Spinal cord (tissue), 10 donors: ENCODE results near the gene KRT2. TPM values are rescaled to one million over a fixed set of nuclear protein-coding genes. Genes with fewer than 3 reads are reported as not detected.

Experiments
- DNase-seq, 6 donors: peaks; one replicate each; pipeline versions ENCODE4 v3.0.0 to v3.0.0-alpha.2; 2013 to 2015; ENCODE audit warnings: low spot score in 6 of 6, low read depth in 4 of 6
- H3K27ac ChIP-seq: one replicate; pipeline ENCODE4 v1.5.1; 2013; ENCODE audit warnings: low read depth, low read length, control low read depth
- H3K27me3 ChIP-seq: one replicate; pipeline ENCODE4 v1.6.1; 2013; ENCODE audit warnings: low read length; ENCODE audit not compliant: control insufficient read depth, insufficient read depth
- H3K36me3 ChIP-seq: one replicate; pipeline ENCODE4 v1.6.1; 2013; ENCODE audit warnings: low read length; ENCODE audit not compliant: control insufficient read depth, insufficient read depth
- H3K4me1 ChIP-seq: one replicate; pipeline ENCODE4 v1.6.1; 2013; ENCODE audit warnings: low read length; ENCODE audit not compliant: control insufficient read depth, insufficient read depth
- H3K4me3 ChIP-seq: one replicate; pipeline ENCODE4 v1.5.1; 2013; ENCODE audit warnings: low read depth, low read length, control low read depth
- H3K9me3 ChIP-seq: one replicate; pipeline ENCODE4 v1.6.1; 2013; ENCODE audit warnings: low read length; ENCODE audit not compliant: control insufficient read depth, insufficient read depth
- WGBS: methylation state at CpG from one replicate; pipeline ENCODE4 v1.1.5; 2013; ENCODE audit warnings: missing lambda C conversion rate; ENCODE audit not compliant: insufficient coverage; 5-methylcytosine and 5-hydroxymethylcytosine counted together
- polyA plus RNA-seq, 2 donors: library from polyadenylated mRNA; unstranded; fragments of 120-200 nt; gene quantifications; one replicate each; pipeline ENCODE4 v1.2.1, GENCODE V29; 2013; ENCODE audit not compliant: insufficient read length in 2 of 2
- total RNA-seq, 2 donors: library from RNA; depleted of rRNA in 1 of 2; stranded (reverse); fragments of 120-200 nt in 1 of 2; fragments of >200 nt in 1 of 2; gene quantifications; one replicate each; pipeline versions ENCODE4 v1.2.3 to v1.2.4, GENCODE V29; 2013 to 2014
- donor health status: healthy.

Gene KRT2
- total and polyA plus RNA-seq, 4 donors, result 0.18 to 0.30 (median 0.25) TPM; not detected in 1

DNA sequence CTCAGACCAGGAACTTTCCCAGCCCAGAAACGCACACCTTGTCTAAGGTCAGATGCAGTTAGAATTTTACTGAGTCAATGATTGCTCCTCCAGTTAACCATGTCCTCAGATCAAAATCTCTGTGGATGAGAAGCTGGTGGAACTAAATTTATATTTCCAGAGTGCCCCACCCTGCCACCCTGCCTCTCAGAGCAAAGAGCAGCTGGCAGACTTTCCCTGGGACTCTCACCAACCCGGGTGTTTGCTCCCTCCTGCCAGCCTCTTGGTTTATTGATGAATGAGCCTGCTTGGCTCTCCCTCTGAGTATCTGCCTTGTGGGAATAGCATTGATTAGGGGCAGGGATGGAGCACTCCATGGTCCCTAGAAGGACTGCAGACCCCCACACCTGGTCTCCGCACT lies 34.1 kb upstream of the KRT2 start:
- Histone ChIP-seq H3K4me1 (peaks cover 8% of the 10 kb centered on the region), H3K9me3 (no peaks in the 10 kb centered on the region), H3K36me3 (no peaks in the 10 kb centered on the region), H3K4me3 (no peak overlapping the region), H3K27ac (no peak overlapping the region), H3K27me3 (no peaks in the 10 kb centered on the region)
- no peak for DNase-seq
- WGBS, result 92% methylated on average over 2 of the region's 3 CpGs

DNA sequence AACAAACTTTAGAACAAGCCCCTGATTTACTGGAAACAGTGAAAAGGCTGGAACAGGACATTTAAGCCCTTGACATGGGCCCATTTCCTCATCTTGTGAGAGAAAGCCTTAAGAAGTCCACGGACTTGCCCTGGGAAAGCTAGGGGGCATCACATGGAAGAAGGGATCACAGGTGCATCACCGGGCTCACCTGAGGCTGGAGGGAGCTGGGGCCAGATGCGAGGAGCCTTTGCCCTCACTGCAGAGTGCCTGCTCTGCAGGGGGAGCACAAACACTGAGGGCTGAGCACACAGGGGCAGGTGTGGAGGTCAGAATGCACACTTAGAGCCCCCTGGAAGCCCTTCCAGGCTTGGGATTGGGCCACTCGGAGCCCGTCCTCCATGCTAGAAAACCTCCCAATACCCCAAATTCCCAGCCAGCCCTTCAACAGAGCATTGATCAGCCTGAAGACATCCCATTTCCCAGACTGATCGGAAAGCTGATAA lies 33.4 kb upstream of the KRT2 start:
- peaks cover 2% of the 10 kb centered on the region for H3K4me1 ChIP-seq
- H3K27me3 ChIP-seq, result no peaks in the 10 kb centered on the region
- H3K27ac ChIP-seq, result no peak overlapping the region
- WGBS, result 77% methylated on average over 6 of the region's 6 CpGs
- H3K4me3 ChIP-seq, result no peak overlapping the region
- no peaks in the 10 kb centered on the region for H3K36me3 ChIP-seq
- H3K9me3 ChIP-seq, result no peaks in the 10 kb centered on the region
- DNase-seq, result no peak

DNA sequence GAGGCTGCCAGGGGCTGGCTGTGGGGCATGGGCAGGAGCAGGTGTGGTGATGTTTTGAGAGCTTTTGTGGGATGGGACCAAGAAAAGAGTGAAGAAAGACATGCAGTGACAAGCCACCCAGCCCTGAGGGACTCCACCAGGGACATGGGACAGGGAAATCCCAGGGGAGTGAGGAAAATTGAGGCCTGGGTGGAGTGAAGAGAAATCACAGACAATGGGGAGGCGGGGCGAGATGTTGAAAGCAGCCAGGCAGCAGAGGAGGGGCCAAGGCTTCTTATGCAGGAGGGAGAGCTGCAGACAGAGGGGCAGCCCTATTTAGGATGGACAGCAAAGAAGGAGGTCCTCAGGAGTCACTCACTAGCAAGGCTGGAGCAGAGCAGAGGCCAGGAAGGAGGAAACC lies 32.4 kb upstream of the KRT2 start:
- Histone ChIP-seq H3K27ac (no peak overlapping the region), H3K4me1 (no peaks in the 10 kb centered on the region), H3K36me3 (no peaks in the 10 kb centered on the region), H3K4me3 (no peak overlapping the region), H3K27me3 (no peaks in the 10 kb centered on the region), H3K9me3 (no peaks in the 10 kb centered on the region)
- WGBS, result 83% methylated on average over 2 of the region's 2 CpGs
- DNase-seq, result no peak

DNA sequence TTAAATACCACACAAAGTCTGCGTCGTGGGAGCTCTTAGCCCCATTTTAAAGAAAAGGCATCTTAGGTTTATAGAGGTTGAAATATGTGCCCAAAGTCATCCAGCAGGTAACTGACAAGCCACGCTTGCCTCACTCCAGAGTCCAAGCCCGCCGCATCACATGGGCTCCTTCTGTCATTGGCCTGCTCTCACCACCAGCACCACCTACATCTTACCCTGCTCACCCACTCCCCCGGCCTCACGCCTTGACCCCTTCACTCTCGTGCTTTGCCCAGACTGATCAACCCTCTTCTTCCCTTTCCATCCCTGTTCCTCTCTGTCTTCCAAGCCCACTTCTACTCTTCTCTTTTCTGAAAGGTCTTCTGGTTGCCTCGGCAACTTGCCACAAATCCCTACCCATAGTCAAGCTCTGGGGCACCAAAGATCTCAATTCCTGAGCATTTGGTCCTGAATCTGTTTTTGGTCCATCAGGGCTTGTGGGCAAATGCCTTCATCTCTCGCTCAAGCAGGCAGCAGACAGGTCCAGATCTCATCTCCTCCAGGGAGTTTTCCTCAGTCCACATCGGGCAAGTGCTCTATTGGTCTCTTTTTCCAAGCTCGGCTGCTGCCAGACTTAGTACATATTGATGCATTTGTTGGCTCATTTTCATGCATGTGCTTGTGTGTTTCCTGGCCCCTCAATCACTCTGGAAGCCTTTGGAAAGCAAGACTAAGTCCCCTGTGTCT lies 31.7 kb upstream of the KRT2 start:
- H3K27me3 ChIP-seq, result no peaks in the 10 kb centered on the region

DNA sequence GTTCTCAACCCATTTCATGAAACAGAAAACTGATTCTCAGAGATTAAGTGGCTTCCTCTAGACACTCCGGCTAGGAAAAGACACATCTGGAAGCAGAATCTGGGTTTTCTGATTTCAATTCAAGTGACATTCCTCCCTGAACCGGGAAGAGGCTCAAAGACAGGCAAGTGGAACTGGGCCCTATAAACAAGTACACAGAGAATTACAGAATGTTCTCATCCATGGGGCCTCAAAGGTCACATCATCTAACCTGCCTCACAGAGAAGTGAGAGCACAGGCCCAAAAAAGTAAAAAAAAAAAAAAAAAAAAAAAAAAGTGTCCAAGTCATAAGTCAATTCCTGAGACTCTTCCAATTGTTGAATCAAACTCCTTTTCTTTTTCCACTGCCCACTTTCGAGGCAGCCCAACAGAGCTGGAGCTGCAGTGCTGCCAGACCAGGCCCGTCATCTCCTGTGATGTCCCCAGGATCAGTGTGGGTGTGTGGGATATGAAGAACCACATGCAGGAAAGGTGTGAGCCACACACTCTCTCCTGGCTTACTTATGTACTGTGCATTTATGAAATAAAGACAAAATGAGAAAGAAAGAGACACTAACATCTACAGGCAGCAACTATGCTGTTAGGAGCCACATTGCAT lies 31.0 kb upstream of the KRT2 start:
- 76% methylated on average over 3 of the region's 4 CpGs for WGBS

More for the DNA sequence above, 31.7 kb upstream of the KRT2 start:
- Histone ChIP-seq H3K27ac (no peak overlapping the region), H3K36me3 (no peaks in the 10 kb centered on the region), H3K9me3 (no peaks in the 10 kb centered on the region), H3K4me1 (no peaks in the 10 kb centered on the region), H3K4me3 (no peak overlapping the region)
- 83% methylated on average over 10 of the region's 12 CpGs for WGBS
- no peak for DNase-seq

DNA sequence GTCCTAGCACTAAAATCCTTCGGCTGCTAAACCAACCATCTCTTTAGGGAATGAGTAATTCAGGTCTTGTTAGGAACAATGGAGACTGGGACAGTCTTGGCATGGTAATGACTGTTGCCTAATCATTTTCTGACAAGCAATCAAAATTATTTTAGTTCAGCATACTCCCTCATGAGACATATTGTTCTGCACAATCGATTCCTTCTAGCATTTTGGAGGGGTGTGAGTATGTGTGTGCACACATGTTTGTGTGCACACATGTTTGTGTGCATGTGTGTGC lies 30.3 kb upstream of the KRT2 start:
- DNase-seq, result no peak
- Histone ChIP-seq H3K9me3 (no peaks in the 10 kb centered on the region), H3K4me3 (no peak overlapping the region), H3K27ac (no peak overlapping the region), H3K27me3 (no peaks in the 10 kb centered on the region), H3K4me1 (no peaks in the 10 kb centered on the region), H3K36me3 (no peaks in the 10 kb centered on the region)
- WGBS, result no CpG with 5 or more reads among the region's 2 CpGs

More for the DNA sequence above, 31.0 kb upstream of the KRT2 start:
- no peak overlapping the region for H3K27ac ChIP-seq
- H3K36me3 ChIP-seq, result no peaks in the 10 kb centered on the region
- H3K4me1 ChIP-seq, result no peaks in the 10 kb centered on the region
- no peaks in the 10 kb centered on the region for H3K9me3 ChIP-seq
- DNase-seq, result no peak
- H3K27me3 ChIP-seq, result no peaks in the 10 kb centered on the region
- no peak overlapping the region for H3K4me3 ChIP-seq

DNA sequence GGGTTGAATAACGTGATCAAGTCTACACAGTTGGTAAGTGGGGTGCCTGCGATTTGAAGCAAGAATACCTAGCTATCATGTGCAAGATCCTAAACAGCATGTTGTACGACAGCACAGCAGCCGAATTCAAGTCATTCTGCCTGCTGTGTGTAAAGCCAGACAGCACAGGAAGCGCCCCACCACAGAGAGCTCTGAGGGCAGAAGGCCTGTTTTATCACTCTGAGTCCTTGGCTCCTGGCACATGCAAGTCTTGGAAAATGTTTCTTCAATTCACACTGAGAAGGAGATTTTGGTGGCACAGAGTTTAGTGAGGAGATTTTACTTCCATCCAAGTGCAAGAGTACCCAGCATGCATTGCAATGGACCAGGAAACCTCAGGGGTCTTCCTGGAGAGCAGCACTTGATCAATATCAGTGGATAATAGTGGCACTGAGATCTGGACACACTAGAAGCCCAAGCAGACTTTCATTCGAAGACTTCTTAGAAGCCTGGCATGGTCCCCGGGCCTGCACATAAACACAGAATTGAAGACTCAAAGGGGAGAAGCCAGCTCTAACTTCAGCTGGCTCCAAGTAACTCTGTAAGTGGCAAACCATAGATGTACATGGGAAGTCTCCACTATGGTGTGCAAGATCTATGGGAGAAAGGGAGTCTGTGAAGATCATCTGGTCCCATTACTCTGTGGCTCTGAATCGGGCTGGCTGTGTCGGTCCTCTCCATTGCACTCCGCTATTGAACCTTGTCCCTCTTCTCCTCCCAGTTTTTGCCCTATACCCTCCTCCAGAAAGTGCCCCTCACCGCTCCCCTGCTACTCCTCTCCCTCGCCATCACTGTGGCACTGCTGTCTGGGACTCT lies 29.7 kb upstream of the KRT2 start:
- Histone ChIP-seq H3K9me3 (no peaks in the 10 kb centered on the region), H3K27me3 (no peaks in the 10 kb centered on the region), H3K36me3 (no peaks in the 10 kb centered on the region), H3K4me1 (no peaks in the 10 kb centered on the region), H3K27ac (no peak overlapping the region), H3K4me3 (no peak overlapping the region)
- WGBS, result 84% methylated on average over 6 of the region's 12 CpGs
- no peak for DNase-seq

DNA sequence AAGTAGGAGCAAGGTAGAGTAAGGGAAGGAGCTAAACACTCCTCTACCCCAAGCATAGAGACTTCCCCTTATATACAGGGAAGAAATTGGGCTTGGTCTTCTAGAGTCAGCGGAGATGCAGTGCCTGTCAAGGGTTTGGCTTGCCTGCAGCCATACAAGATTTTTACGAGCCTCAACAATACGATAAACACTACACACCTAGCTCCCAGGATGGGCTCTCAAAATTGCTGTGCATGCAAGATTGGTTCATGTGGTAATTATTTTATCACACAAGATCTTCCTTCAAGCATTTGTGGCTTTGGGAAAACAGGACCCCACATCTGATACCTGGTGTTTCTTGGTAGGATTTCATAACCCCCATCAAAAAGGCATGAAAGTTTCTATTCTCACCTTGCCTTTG lies 28.4 kb upstream of the KRT2 start, which contains the start of gene KRT1:
Gene KRT1 (minus strand): TSS at position 45 of the 400 bp plus-strand sequence. CDS start 59 bp downstream, outside the sequence.
- Histone ChIP-seq H3K27ac (no peak within 1 kb of the TSS), H3K4me1 (no peaks in the 10 kb centered on the region), H3K9me3 (no peaks in the 10 kb centered on the region), H3K36me3 (no peaks in the 10 kb centered on the region), H3K4me3 (no peak within 1 kb of the TSS), H3K27me3 (no peaks in the 10 kb centered on the region)
- no peak for DNase-seq
- WGBS, result no CpG with 5 or more reads among the region's 3 CpGs

DNA sequence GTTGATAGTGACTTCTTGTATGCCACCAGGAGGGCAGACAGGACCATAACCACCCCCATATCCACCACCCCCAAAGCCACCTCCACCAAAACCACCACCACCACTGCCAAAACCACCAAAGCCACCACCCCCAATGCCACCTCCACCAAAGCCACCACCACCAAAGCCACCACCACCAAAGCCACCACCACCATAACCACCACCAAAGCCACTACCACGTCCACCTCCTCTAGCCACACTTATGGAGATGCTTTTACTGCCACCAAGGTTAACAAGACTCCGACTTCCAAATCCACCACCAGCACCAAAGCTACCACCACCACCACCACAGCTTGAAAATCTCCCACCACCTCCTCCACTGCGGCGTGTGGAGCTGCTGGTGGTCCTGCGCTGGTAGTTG lies 27.9 kb upstream of the KRT2 start:
- 84% methylated on average over 2 of the region's 5 CpGs for WGBS
- no peaks in the 10 kb centered on the region for H3K4me1 ChIP-seq
- no peak for DNase-seq
- no peaks in the 10 kb centered on the region for H3K36me3 ChIP-seq
- no peak overlapping the region for H3K4me3 ChIP-seq
- no peaks in the 10 kb centered on the region for H3K27me3 ChIP-seq
- H3K9me3 ChIP-seq, result no peaks in the 10 kb centered on the region
- no peak overlapping the region for H3K27ac ChIP-seq
